HFFc6 (cell line): ENCODE data around the gene FEV. TPM values are rescaled to one million over a fixed set of nuclear protein-coding genes. Genes with fewer than 3 reads are reported as not detected.
A peak's percentile ranks its signal among the peaks of the same experiment; 100 is the strongest.

Experiments
- DNase-seq: peaks from one replicate; pipeline ENCODE4 v3.0.0-alpha.2; 2018
- H3K27ac Mint-ChIP-seq: 2 replicates; pipeline ENCODE4 v1.8.0; 2020; ENCODE audit warnings: mild to moderate bottlenecking, mixed read lengths
- H3K27me3 Mint-ChIP-seq: 2 replicates; pipeline ENCODE4 v1.8.0; 2021; ENCODE audit warnings: mild to moderate bottlenecking, moderate library complexity, mixed read lengths; ENCODE audit not compliant: insufficient read depth
- H3K36me3 Mint-ChIP-seq: 2 replicates; pipeline ENCODE4 v1.8.0; 2021; ENCODE audit warnings: low read depth, mixed read lengths
- H3K4me1 Mint-ChIP-seq: 2 replicates; pipeline ENCODE4 v1.8.0; 2020; ENCODE audit warnings: low read depth, mixed read lengths
- H3K4me3 Mint-ChIP-seq: 2 replicates; pipeline ENCODE4 v1.8.0; 2020; ENCODE audit warnings: mild to moderate bottlenecking, moderate library complexity, mixed read lengths
- H3K9me3 Mint-ChIP-seq: 2 replicates; pipeline ENCODE4 v1.8.0; 2020; ENCODE audit warnings: mild to moderate bottlenecking, mixed read lengths
- CTCF ChIP-seq: fragments of 200-600 bp; sonication (generic); IDR thresholded peaks from 2 replicates; pipeline ENCODE4 v1.5.0; 2021; ENCODE audit warnings: antibody characterized with exemption, mild to moderate bottlenecking
- total RNA-seq, 6 experiments: library from RNA; stranded (reverse); fragmentation: NEBNext Ultra II Directional; extraction: Animal tissue kit (Norgen Biotek cat#: 25700); gene quantifications; 2 replicates in 1 of 6; 3 replicates in 5 of 6; pipeline ENCODE4 v1.2.3, GENCODE V29; 2021

FEV gene
- total RNA-seq, 6 experiments from 2014 or later, result not detected

- no peak for TF ChIP-seq CTCF
- Mint-ChIP-seq H3K27ac (no peak overlapping the region), H3K27me3 (peaks cover 64% of the 10 kb centered on the region), H3K9me3 (no peaks in the 10 kb centered on the region), H3K4me1 (peaks cover 6% of the 10 kb centered on the region), H3K4me3 (no peak overlapping the region), H3K36me3 (no peaks in the 10 kb centered on the region)
- DNase-seq, result no peak
These were observed 3.0 kb downstream of the FEV start for GRCh38 chr2:218981881-218982585.

- H3K4me3 Mint-ChIP-seq, result no peak overlapping the region; the same call in 1 of the 2 replicates
- DNase-seq, result no peak
- TF ChIP-seq CTCF, result 0 out of 2 replicates have a peak, but pooled peaks have one; percentile 3
- no peak overlapping the region for H3K27ac Mint-ChIP-seq
- no peaks in the 10 kb centered on the region for H3K36me3 Mint-ChIP-seq
- H3K9me3 Mint-ChIP-seq, result no peaks in the 10 kb centered on the region
- H3K4me1 Mint-ChIP-seq, result peaks cover 6% of the 10 kb centered on the region
- H3K27me3 Mint-ChIP-seq, result peaks cover 61% of the 10 kb centered on the region
These were observed 3.5 kb downstream of the FEV start for GRCh38 chr2:218981390-218981880.

- peaks cover 57% of the 10 kb centered on the region for H3K27me3 Mint-ChIP-seq
These were observed 4.1 kb downstream of the FEV start for GRCh38 chr2:218980735-218981389.

GRCh38 chr2:218979846-218980734, 4.9 kb downstream of the FEV start:
- Mint-ChIP-seq H3K27me3 (peaks cover 59% of the 10 kb centered on the region), H3K36me3 (no peaks in the 10 kb centered on the region), H3K27ac (no peak overlapping the region), H3K9me3 (no peaks in the 10 kb centered on the region), H3K4me3 (peak overlapping the region; percentile 67), H3K4me1 (peaks cover 6% of the 10 kb centered on the region)
- peak; percentile 55 for DNase-seq
- TF ChIP-seq CTCF, result peak; percentile 95

More at GRCh38 chr2:218980735-218981389, 4.1 kb downstream of the FEV start:
- DNase-seq, result no peak
- Mint-ChIP-seq H3K9me3 (no peaks in the 10 kb centered on the region), H3K4me3 (no peak overlapping the region; the same call in 1 of the 2 replicates), H3K4me1 (peaks cover 6% of the 10 kb centered on the region), H3K27ac (no peak overlapping the region), H3K36me3 (no peaks in the 10 kb centered on the region)
- 0 out of 2 replicates have a peak, but pooled peaks have one; percentile 5 for TF ChIP-seq CTCF

- peaks cover 39% of the 10 kb centered on the region for H3K27me3 Mint-ChIP-seq
- TF ChIP-seq CTCF, result no peak
- no peaks in the 10 kb centered on the region for H3K9me3 Mint-ChIP-seq
- H3K36me3 Mint-ChIP-seq, result no peaks in the 10 kb centered on the region
- H3K4me3 Mint-ChIP-seq, result no peak overlapping the region
- DNase-seq, result no peak
- H3K4me1 Mint-ChIP-seq, result no peaks in the 10 kb centered on the region
- no peak overlapping the region for H3K27ac Mint-ChIP-seq
These were observed 9.8 kb downstream of the FEV start for GRCh38 chr2:218975060-218975777.
